HFFc6 (cell line): ENCODE results near the gene FYN. TPM values are rescaled to one million over a fixed set of nuclear protein-coding genes. Genes with fewer than 3 reads are reported as not detected.

Experiments
- DNase-seq: peaks from one replicate; pipeline ENCODE4 v3.0.0-alpha.2; 2018
- H3K27ac Mint-ChIP-seq: 2 replicates; pipeline ENCODE4 v1.8.0; 2020; ENCODE audit warnings: mild to moderate bottlenecking, mixed read lengths
- H3K27me3 Mint-ChIP-seq: 2 replicates; pipeline ENCODE4 v1.8.0; 2021; ENCODE audit warnings: mild to moderate bottlenecking, moderate library complexity, mixed read lengths; ENCODE audit not compliant: insufficient read depth
- H3K36me3 Mint-ChIP-seq: 2 replicates; pipeline ENCODE4 v1.8.0; 2021; ENCODE audit warnings: low read depth, mixed read lengths
- H3K4me1 Mint-ChIP-seq: 2 replicates; pipeline ENCODE4 v1.8.0; 2020; ENCODE audit warnings: low read depth, mixed read lengths
- H3K4me3 Mint-ChIP-seq: 2 replicates; pipeline ENCODE4 v1.8.0; 2020; ENCODE audit warnings: mild to moderate bottlenecking, moderate library complexity, mixed read lengths
- H3K9me3 Mint-ChIP-seq: 2 replicates; pipeline ENCODE4 v1.8.0; 2020; ENCODE audit warnings: mild to moderate bottlenecking, mixed read lengths
- CTCF ChIP-seq: fragments of 200-600 bp; sonication (generic); IDR thresholded peaks from 2 replicates; pipeline ENCODE4 v1.5.0; 2021; ENCODE audit warnings: antibody characterized with exemption, mild to moderate bottlenecking
- total RNA-seq, 6 experiments: library from RNA; stranded (reverse); fragmentation: NEBNext Ultra II Directional; extraction: Animal tissue kit (Norgen Biotek cat#: 25700); gene quantifications; 2 replicates in 1 of 6; 3 replicates in 5 of 6; pipeline ENCODE4 v1.2.3, GENCODE V29; 2021

The FYN gene
- total RNA-seq, 6 experiments from 2014 or later: 41.5 to 59.9 (median 49.7) TPM

- 0 out of 2 replicates have a peak, but pooled peaks cover 2% of the 10 kb centered on the region for H3K36me3 Mint-ChIP-seq
- H3K27me3 Mint-ChIP-seq: peaks cover 6% of the 10 kb centered on the region; the same call in 1 of the 2 replicates
- TF ChIP-seq CTCF: no peak
- H3K4me1 Mint-ChIP-seq: peaks cover 41% of the 10 kb centered on the region
- no peak overlapping the region for H3K27ac Mint-ChIP-seq
- H3K4me3 Mint-ChIP-seq: no peak overlapping the region
- DNase-seq: no peak
- H3K9me3 Mint-ChIP-seq: no peaks in the 10 kb centered on the region
Measured at GRCh38 chr6:111738156-111738555, 135.1 kb downstream of the FYN start.

GRCh38 chr6:111737065-111737521, 136.2 kb downstream of the FYN start:
- DNase-seq: peak; percentile 60
- Mint-ChIP-seq H3K36me3 (0 out of 2 replicates have a peak, but pooled peaks cover 12% of the 10 kb centered on the region), H3K27me3 (peaks cover 6% of the 10 kb centered on the region; the same call in 1 of the 2 replicates), H3K9me3 (peaks cover 3% of the 10 kb centered on the region; the same call in 1 of the 2 replicates), H3K27ac (peak overlapping the region; percentile 85), H3K4me3 (peak overlapping the region; percentile 40), H3K4me1 (peaks cover 41% of the 10 kb centered on the region)
- TF ChIP-seq CTCF: no peak

- Mint-ChIP-seq H3K4me3 (no peak overlapping the region), H3K27me3 (peaks cover 6% of the 10 kb centered on the region; the same call in 1 of the 2 replicates), H3K36me3 (0 out of 2 replicates have a peak, but pooled peaks cover 13% of the 10 kb centered on the region), H3K9me3 (peaks cover 3% of the 10 kb centered on the region; the same call in 1 of the 2 replicates), H3K4me1 (peaks cover 48% of the 10 kb centered on the region), H3K27ac (peak overlapping the region; percentile 85)
- DNase-seq: peak; percentile 6
- TF ChIP-seq CTCF: no peak
Measured at GRCh38 chr6:111736005-111736608, 137.1 kb downstream of the FYN start.

GRCh38 chr6:111734068-111735061, 138.9 kb downstream of the FYN start:
- peaks cover 3% of the 10 kb centered on the region; the same call in 1 of the 2 replicates for H3K9me3 Mint-ChIP-seq
- no peak for DNase-seq
- H3K27me3 Mint-ChIP-seq: peaks cover 6% of the 10 kb centered on the region; the same call in 1 of the 2 replicates
- H3K4me1 Mint-ChIP-seq: peaks cover 50% of the 10 kb centered on the region
- H3K4me3 Mint-ChIP-seq: no peak overlapping the region
- no peak overlapping the region for H3K27ac Mint-ChIP-seq
- no peak for TF ChIP-seq CTCF
- H3K36me3 Mint-ChIP-seq: 0 out of 2 replicates have a peak, but pooled peaks cover 13% of the 10 kb centered on the region

- no peak for TF ChIP-seq CTCF
- no peak for DNase-seq
- Mint-ChIP-seq H3K27me3 (peaks cover 4% of the 10 kb centered on the region; the same call in 1 of the 2 replicates), H3K36me3 (0 out of 2 replicates have a peak, but pooled peaks cover 13% of the 10 kb centered on the region), H3K9me3 (peaks cover 3% of the 10 kb centered on the region; the same call in 1 of the 2 replicates), H3K27ac (no peak overlapping the region), H3K4me3 (no peak overlapping the region), H3K4me1 (peaks cover 41% of the 10 kb centered on the region)
Measured at GRCh38 chr6:111732390-111732789, 140.9 kb downstream of the FYN start.
